HepG2 (cell line): ENCODE results near the gene MRPL20. TPM values are rescaled to one million over a fixed set of nuclear protein-coding genes. Genes with fewer than 3 reads are reported as not detected.
A peak's percentile ranks its signal among the peaks of the same experiment; 100 is the strongest.

ENCODE experiments used
- ATF6 ChIP-seq: sonication (generic); formaldehyde crosslinking; conservative IDR thresholded peaks from 2 replicates; pipeline ENCODE4 v1.4.0; 2020; ENCODE audit warnings: missing genetic modification reagents
- ETS1 ChIP-seq: sonication (generic); formaldehyde crosslinking; IDR thresholded peaks from 2 replicates; pipeline ENCODE4 v1.4.0; 2020; ENCODE audit warnings: missing genetic modification reagents
- HDAC1 ChIP-seq: sonication (generic); formaldehyde crosslinking; IDR thresholded peaks from 2 replicates; pipeline ENCODE4 v1.5.1; 2020; ENCODE audit warnings: mild to moderate bottlenecking, missing genetic modification reagents
- MLLT10 ChIP-seq: sonication (generic); formaldehyde crosslinking; IDR thresholded peaks from 2 replicates; pipeline ENCODE4 v1.4.0; 2020; ENCODE audit warnings: missing genetic modification reagents
- MTA1 ChIP-seq: sonication (generic); formaldehyde crosslinking; IDR thresholded peaks from 2 replicates; pipeline ENCODE4 v1.4.0; 2020; ENCODE audit warnings: missing genetic modification reagents, mild to moderate bottlenecking, borderline replicate concordance
- PRMT3 ChIP-seq: sonication (generic); formaldehyde crosslinking; IDR thresholded peaks from 2 replicates; pipeline ENCODE4 v1.8.1; 2022; ENCODE audit warnings: low read depth, mild to moderate bottlenecking, moderate library complexity, missing genetic modification reagents, borderline replicate concordance
- RBAK ChIP-seq: sonication (generic); formaldehyde crosslinking; IDR thresholded peaks from 2 replicates; pipeline ENCODE4 v1.5.1; 2020; ENCODE audit warnings: mild to moderate bottlenecking, missing genetic modification reagents
- TBX3 ChIP-seq: fragments of 450-650 bp; IDR thresholded peaks from 2 replicates; pipeline ENCODE4 v1.6.1; 2017; ENCODE audit warnings: antibody characterized with exemption, mild to moderate bottlenecking, inconsistent platforms, borderline replicate concordance
- THAP8 ChIP-seq: sonication (generic); formaldehyde crosslinking; IDR thresholded peaks from 2 replicates; pipeline ENCODE4 v1.5.1; 2020; ENCODE audit warnings: missing genetic modification reagents, mild to moderate bottlenecking, borderline replicate concordance
- ZNF33A ChIP-seq: sonication (generic); formaldehyde crosslinking; IDR thresholded peaks from 2 replicates; pipeline ENCODE4 v1.5.1; 2020; ENCODE audit warnings: missing genetic modification reagents, mild to moderate bottlenecking, moderate library complexity, borderline replicate concordance
- ZNF672 ChIP-seq: sonication (generic); formaldehyde crosslinking; IDR thresholded peaks from 2 replicates; pipeline ENCODE4 v1.8.1; 2022; ENCODE audit warnings: missing genetic modification reagents
- ZNF841 ChIP-seq: sonication (generic); formaldehyde crosslinking; IDR thresholded peaks from 2 replicates; pipeline ENCODE4 v1.8.1; 2023; ENCODE audit warnings: missing genetic modification reagents, borderline replicate concordance
- polyA plus RNA-seq, 8 experiments: library from polyadenylated mRNA; depleted of rRNA in 3 of 8; stranded (reverse) in 7 of 8; unstranded in 1 of 8; fragments of >200 nt; fragmentation: Illumina TruSeq in 4 of 8; extraction: Trizol in 4 of 8; gene quantifications; 2 replicates each; pipeline versions ENCODE4 v1.2.1 to v1.2.3, GENCODE V29; 2011 to 2016; ENCODE audit warnings: low read depth in 4 of 8, missing spikeins in 1 of 8, mixed read lengths in 1 of 8; ENCODE audit not compliant: insufficient read depth in 1 of 8
- total RNA-seq, 5 experiments: library from RNA; depleted of rRNA; stranded (reverse); fragments of >200 nt; fragmentation: Illumina TruSeq; extraction: Trizol; gene quantifications; 2 replicates each; pipeline ENCODE4 v1.2.3, GENCODE V29; 2016; ENCODE audit warnings: low read depth in 1 of 5
- TF ChIP-seq, protein P1 (sequence below): sonication (generic); formaldehyde crosslinking; IDR thresholded peaks from 2 replicates; pipeline ENCODE4 v1.4.0; 2020; ENCODE audit warnings: missing genetic modification reagents
- TF ChIP-seq, protein P2 (sequence below): sonication (generic); formaldehyde crosslinking; IDR thresholded peaks from 2 replicates; pipeline ENCODE4 v1.8.0; 2022; ENCODE audit warnings: mild to moderate bottlenecking, missing genetic modification reagents, moderate library complexity
- TF ChIP-seq, protein P3 (sequence below): sonication (generic); formaldehyde crosslinking; IDR thresholded peaks from 2 replicates; pipeline ENCODE4 v1.5.1; 2020; ENCODE audit warnings: missing genetic modification reagents, mild to moderate bottlenecking, borderline replicate concordance
- TF ChIP-seq, protein P4 (sequence below): sonication (generic); formaldehyde crosslinking; IDR thresholded peaks from 2 replicates; pipeline ENCODE4 v1.4.0; 2020; ENCODE audit warnings: missing genetic modification reagents

Gene MRPL20
- total and polyA plus RNA-seq, 2 of the 13 experiments (the other 11 are each of a cell fraction or from before 2014, with no cell fraction given), result 59.2 to 127 TPM

DNA sequence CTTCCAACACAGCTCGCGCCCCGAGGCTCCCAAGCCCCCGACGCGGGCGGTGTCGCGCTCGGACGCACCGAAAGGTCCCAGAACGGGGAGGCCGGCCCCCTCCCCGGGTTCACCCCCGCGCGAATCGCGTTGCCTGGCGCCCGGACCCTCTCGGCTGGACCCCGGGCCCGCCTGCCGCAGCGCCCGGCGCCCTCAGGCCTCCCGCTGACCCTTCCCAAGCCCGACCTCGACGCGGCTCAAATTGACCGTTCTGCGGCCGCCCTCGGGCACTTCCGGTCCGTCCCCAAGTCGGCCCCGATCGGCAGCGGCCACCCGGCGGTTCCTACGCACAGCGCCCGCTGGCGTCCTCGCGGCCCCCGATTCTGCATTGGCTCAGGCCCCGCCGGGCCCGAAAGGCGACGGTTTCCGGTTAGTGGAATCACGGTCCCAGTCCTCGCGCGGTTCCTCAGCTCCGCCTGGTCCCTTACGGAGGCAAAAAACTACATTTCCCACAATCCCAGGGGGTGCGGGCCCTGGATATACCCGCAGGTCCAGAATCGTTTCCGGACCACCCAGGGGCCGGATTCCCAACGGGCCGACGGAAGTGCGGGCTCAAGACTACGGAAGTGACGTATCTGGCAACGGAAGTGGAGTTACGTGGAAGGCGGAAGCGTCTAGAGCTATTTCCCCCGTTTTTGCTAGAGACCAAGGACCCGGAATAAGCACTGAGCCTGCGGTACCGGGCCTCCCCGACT lies 32.0 kb downstream of the MRPL20 start, which contains the start of gene AURKAIP1 (continued):
- TF ChIP-seq PRMT3 (CRISPR knock-in tag) (peak; percentile 65; the same call in 1 of the 2 replicates), ETS1 (no peak), RBAK (no peak), ATF6 (CRISPR knock-in tag) (peak; percentile 84; the same call in 1 of the 2 replicates), ZNF841 (no peak), THAP8 (CRISPR knock-in tag) (peak; percentile 69; the same call in 1 of the 2 replicates), TBX3 (peak; percentile 12; the same call in 1 of the 2 replicates), ZNF672 (CRISPR knock-in tag) (no peak), MLLT10 (CRISPR knock-in tag) (no peak; the same call in 1 of the 2 replicates), MTA1 (peak; percentile 75; the same call in 1 of the 2 replicates), ZNF33A (CRISPR knock-in tag) (peak; percentile 94; the same call in 1 of the 2 replicates), HDAC1 (CRISPR knock-in tag) (peak; percentile 99)
- TF ChIP-seq, protein P1, sequence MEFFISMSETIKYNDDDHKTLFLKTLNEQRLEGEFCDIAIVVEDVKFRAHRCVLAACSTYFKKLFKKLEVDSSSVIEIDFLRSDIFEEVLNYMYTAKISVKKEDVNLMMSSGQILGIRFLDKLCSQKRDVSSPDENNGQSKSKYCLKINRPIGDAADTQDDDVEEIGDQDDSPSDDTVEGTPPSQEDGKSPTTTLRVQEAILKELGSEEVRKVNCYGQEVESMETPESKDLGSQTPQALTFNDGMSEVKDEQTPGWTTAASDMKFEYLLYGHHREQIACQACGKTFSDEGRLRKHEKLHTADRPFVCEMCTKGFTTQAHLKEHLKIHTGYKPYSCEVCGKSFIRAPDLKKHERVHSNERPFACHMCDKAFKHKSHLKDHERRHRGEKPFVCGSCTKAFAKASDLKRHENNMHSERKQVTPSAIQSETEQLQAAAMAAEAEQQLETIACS (CRISPR knock-in tag), result peak; percentile 72
- TF ChIP-seq, protein P2, sequence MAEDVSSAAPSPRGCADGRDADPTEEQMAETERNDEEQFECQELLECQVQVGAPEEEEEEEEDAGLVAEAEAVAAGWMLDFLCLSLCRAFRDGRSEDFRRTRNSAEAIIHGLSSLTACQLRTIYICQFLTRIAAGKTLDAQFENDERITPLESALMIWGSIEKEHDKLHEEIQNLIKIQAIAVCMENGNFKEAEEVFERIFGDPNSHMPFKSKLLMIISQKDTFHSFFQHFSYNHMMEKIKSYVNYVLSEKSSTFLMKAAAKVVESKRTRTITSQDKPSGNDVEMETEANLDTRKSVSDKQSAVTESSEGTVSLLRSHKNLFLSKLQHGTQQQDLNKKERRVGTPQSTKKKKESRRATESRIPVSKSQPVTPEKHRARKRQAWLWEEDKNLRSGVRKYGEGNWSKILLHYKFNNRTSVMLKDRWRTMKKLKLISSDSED (CRISPR knock-in tag), result no peak
- TF ChIP-seq, protein P3, sequence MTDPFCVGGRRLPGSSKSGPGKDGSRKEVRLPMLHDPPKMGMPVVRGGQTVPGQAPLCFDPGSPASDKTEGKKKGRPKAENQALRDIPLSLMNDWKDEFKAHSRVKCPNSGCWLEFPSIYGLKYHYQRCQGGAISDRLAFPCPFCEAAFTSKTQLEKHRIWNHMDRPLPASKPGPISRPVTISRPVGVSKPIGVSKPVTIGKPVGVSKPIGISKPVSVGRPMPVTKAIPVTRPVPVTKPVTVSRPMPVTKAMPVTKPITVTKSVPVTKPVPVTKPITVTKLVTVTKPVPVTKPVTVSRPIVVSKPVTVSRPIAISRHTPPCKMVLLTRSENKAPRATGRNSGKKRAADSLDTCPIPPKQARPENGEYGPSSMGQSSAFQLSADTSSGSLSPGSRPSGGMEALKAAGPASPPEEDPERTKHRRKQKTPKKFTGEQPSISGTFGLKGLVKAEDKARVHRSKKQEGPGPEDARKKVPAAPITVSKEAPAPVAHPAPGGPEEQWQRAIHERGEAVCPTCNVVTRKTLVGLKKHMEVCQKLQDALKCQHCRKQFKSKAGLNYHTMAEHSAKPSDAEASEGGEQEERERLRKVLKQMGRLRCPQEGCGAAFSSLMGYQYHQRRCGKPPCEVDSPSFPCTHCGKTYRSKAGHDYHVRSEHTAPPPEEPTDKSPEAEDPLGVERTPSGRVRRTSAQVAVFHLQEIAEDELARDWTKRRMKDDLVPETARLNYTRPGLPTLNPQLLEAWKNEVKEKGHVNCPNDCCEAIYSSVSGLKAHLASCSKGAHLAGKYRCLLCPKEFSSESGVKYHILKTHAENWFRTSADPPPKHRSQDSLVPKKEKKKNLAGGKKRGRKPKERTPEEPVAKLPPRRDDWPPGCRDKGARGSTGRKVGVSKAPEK, result no peak
- TF ChIP-seq, protein P4, sequence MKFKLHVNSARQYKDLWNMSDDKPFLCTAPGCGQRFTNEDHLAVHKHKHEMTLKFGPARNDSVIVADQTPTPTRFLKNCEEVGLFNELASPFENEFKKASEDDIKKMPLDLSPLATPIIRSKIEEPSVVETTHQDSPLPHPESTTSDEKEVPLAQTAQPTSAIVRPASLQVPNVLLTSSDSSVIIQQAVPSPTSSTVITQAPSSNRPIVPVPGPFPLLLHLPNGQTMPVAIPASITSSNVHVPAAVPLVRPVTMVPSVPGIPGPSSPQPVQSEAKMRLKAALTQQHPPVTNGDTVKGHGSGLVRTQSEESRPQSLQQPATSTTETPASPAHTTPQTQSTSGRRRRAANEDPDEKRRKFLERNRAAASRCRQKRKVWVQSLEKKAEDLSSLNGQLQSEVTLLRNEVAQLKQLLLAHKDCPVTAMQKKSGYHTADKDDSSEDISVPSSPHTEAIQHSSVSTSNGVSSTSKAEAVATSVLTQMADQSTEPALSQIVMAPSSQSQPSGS, result peak; percentile 95
